HepG2 (cell line): ENCODE results near the gene PEX11B. TPM values are rescaled to one million over a fixed set of nuclear protein-coding genes. Genes with fewer than 3 reads are reported as not detected.
A peak's percentile ranks its signal among the peaks of the same experiment; 100 is the strongest.

Experiments used
- CEBPG ChIP-seq: IDR thresholded peaks from 2 replicates; pipeline ENCODE4 v1.6.1; 2016
- HINFP ChIP-seq: sonication (generic); formaldehyde crosslinking; IDR thresholded peaks from 2 replicates; pipeline ENCODE4 v1.4.0; 2020; ENCODE audit warnings: low read depth, mild to moderate bottlenecking, missing genetic modification reagents
- JUN ChIP-seq: sonication (generic); formaldehyde crosslinking; IDR thresholded peaks from 2 replicates; pipeline ENCODE4 v1.4.0; 2020; ENCODE audit warnings: mild to moderate bottlenecking, missing genetic modification reagents
- KLF15 ChIP-seq: sonication (generic); formaldehyde crosslinking; IDR thresholded peaks from 2 replicates; pipeline ENCODE4 v1.8.1; 2023; ENCODE audit warnings: borderline replicate concordance, mild to moderate bottlenecking, inconsistent platforms, missing genetic modification reagents, mixed read lengths
- MNT ChIP-seq: fragments of 450-650 bp; IDR thresholded peaks from 2 replicates; pipeline ENCODE4 v1.6.1; 2016
- SYNCRIP ChIP-seq: fragments of 200-400 bp; formaldehyde crosslinking; IDR thresholded peaks from 2 replicates; pipeline ENCODE4 v1.6.1; 2018; ENCODE audit warnings: mild to moderate bottlenecking, low read depth, low read length; ENCODE audit not compliant: insufficient read depth
- TAF15 ChIP-seq: fragments of 200-400 bp; formaldehyde crosslinking; IDR thresholded peaks from one replicate; pipeline ENCODE4 v1.6.1; 2018; ENCODE audit warnings: mild to moderate bottlenecking, low read depth, low read length; ENCODE audit not compliant: poor library complexity, severe bottlenecking
- TRIM22 ChIP-seq: fragments of 450-650 bp; IDR thresholded peaks from 2 replicates; pipeline ENCODE4 v1.6.1; 2017
- ZBTB49 ChIP-seq: sonication (generic); formaldehyde crosslinking; IDR thresholded peaks from 2 replicates; pipeline ENCODE4 v1.4.0; 2020; ENCODE audit warnings: missing genetic modification reagents, borderline replicate concordance
- ZMYM4 ChIP-seq: sonication (generic); formaldehyde crosslinking; IDR thresholded peaks from 2 replicates; pipeline ENCODE4 v1.8.1; 2023; ENCODE audit warnings: mild to moderate bottlenecking, missing genetic modification reagents
- ZNF350 ChIP-seq: sonication (generic); formaldehyde crosslinking; IDR thresholded peaks from 2 replicates; pipeline ENCODE4 v1.4.0; 2020; ENCODE audit warnings: mild to moderate bottlenecking, low read depth, missing genetic modification reagents, borderline replicate concordance
- ZNF766 ChIP-seq: sonication (generic); formaldehyde crosslinking; IDR thresholded peaks from 2 replicates; pipeline ENCODE4 v1.5.0; 2020; ENCODE audit warnings: missing genetic modification reagents, borderline replicate concordance
- polyA plus RNA-seq, 8 experiments: library from polyadenylated mRNA; depleted of rRNA in 3 of 8; stranded (reverse) in 7 of 8; unstranded in 1 of 8; fragments of >200 nt; fragmentation: Illumina TruSeq in 4 of 8; extraction: Trizol in 4 of 8; gene quantifications; 2 replicates each; pipeline versions ENCODE4 v1.2.1 to v1.2.3, GENCODE V29; 2011 to 2016; ENCODE audit warnings: low read depth in 4 of 8, missing spikeins in 1 of 8, mixed read lengths in 1 of 8; ENCODE audit not compliant: insufficient read depth in 1 of 8
- total RNA-seq, 5 experiments: library from RNA; depleted of rRNA; stranded (reverse); fragments of >200 nt; fragmentation: Illumina TruSeq; extraction: Trizol; gene quantifications; 2 replicates each; pipeline ENCODE4 v1.2.3, GENCODE V29; 2016; ENCODE audit warnings: low read depth in 1 of 5

The PEX11B gene
- total and polyA plus RNA-seq, 2 of the 13 experiments (the other 11 are each of a cell fraction or from before 2014, with no cell fraction given) = 21.6 to 48.4 TPM

- TF ChIP-seq SYNCRIP (no peak), TAF15 (no peak), ZNF766 (no peak), KLF15 (CRISPR knock-in tag) (no peak), CEBPG (CRISPR knock-in tag) (peak; percentile 34; the same call in 1 of the 2 replicates), ZMYM4 (CRISPR knock-in tag) (peak; percentile 67), ZBTB49 (CRISPR knock-in tag) (no peak), HINFP (CRISPR knock-in tag) (no peak), ZNF350 (CRISPR knock-in tag) (peak; percentile 93), JUN (CRISPR knock-in tag) (peak; percentile 51; the same call in 1 of the 2 replicates), TRIM22 (no peak), MNT (no peak)
Observed at GRCh38 chr1:145891587-145892485, 26.7 kb downstream of the PEX11B start (continued).
